ENCODE measurements around the gene SAXO1.
"Not testable (repeated sequence)": the region's sequence is repeated elsewhere in the genome, so short reads cannot be mapped to it uniquely, and the experiment has no call there.

The SAXO1 gene

DNA sequence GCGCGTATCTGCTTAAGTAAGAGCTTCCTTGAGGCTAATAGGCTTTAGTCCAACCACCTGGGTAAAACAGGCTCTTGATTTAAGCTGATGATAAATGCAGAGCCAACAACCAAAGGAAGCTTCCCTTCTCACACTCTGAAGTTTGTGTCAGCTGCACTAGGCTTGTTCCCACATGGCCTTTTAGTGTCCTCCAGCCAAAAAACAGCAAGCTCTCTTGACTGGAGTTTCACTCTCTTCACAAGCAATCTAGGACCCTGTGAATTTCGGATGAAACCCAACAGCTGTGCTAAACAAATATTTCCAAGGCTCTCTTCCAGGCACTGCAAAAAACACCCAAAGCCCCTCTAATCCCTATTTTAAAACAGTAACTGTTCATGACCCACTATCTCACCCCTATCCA, 63.9 kb downstream of the SAXO1 start:
- DNase-seq, result no peak

DNA sequence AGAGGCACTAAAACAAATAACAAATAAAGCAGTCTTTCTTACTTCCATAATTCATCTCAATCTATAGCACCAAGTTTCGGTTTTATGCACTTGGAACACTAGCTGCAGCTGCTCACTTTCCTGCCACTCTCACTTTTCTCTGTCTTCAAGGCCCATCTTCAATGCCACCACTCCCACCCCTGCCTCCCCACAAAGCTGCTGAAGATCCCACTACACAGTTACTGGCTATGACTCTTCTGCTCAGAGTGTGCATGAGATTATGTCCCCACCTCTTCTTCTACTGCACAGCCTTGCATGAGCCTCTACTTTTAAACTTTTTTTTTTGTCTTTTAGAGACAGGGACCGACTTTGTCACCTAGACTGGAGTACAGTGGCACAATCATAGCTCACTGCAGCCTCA, 77.4 kb downstream of the SAXO1 start:
- DNase-seq, result no peak

DNA sequence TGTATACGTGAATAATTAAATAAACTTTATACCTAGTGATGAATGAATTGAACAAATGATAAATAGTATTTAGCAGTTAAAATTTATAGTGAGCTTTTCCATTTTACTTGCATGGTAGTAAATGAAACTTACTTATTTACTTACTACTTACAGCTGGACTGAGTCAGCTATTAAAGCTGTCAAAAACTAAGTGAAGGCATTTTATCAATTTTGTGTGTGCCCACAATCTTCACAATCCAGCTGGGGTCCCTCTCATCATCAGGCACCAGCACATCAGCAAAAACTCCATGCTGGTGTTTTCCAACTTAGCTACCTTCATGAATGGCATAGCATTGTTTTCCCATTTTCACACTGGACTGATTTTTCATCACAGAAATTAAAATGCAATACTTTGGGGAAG, 81.1 kb downstream of the SAXO1 start:
- no peak for DNase-seq

DNA sequence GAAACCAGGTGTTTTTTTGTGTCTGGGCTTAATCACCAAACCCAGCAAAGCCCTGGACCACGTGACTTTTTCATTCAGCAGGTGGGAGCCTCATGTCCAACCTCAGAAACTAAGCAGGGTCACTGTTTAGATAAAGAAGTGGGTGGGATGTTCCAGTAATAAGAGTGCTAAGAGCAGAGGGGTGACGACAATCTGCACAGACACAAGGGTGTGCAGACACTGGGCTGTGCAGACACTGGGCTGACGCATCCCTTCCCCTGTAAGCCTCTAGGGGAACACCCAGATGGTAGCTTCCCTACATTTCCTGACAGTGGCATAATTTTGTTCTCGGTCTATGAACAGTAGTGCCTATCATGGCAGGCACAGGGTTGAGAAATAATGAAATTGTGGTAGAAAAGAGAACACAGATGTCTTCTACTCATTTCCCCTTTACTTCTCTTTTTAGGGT, 85.1 kb downstream of the SAXO1 start:
- no peak for DNase-seq

DNA sequence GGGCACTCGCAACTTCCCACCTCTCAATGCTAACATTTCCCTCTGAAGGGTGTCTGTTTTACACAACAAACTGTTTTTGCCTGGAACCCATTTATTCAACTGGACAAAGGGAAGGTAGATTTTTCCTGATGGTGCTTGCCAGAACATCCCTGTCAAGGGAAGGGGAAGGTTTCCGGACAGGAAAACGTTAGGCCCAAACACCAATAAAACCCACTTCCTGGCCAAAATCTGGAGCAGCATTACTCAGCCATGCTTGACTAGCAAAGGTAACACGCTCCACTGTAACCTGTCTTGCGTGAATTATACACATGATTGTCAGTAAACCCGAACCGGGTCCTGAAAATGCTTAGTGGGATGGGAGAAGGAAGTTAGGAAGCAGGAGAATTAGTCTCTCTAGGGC, 90.2 kb downstream of the SAXO1 start:
- no peak for DNase-seq

DNA sequence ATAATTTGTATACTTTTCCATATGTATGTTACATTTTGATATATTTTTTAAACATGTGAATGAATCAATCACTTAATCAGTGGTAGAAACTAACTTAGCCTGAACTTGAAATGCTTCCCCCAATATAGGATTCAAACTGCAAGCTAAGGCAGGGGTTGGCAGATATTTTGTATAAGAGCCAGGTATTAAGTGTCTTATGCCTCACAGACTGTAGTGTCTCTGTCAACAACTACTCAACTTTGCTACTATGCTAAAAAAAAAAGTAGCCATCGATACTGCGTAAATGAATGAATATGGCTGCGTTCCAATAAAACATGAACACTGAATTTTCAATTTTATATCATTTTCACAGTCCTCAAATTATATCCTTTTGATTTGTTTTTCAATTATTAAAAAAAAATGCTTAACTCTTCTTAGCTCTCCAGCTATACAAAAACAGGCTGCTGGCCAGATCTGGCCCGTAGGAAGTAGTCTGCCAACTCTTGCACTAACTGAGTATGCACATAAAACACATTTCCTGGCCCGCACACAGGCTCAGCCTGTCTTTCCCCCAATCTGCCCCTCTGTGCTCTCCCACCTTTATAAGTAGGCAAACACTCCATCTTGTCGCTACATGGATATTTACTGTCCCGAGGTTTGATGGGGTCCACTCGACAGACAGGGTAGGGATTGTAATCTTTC, 91.8 kb downstream of the SAXO1 start:
- no peak for DNase-seq

DNA sequence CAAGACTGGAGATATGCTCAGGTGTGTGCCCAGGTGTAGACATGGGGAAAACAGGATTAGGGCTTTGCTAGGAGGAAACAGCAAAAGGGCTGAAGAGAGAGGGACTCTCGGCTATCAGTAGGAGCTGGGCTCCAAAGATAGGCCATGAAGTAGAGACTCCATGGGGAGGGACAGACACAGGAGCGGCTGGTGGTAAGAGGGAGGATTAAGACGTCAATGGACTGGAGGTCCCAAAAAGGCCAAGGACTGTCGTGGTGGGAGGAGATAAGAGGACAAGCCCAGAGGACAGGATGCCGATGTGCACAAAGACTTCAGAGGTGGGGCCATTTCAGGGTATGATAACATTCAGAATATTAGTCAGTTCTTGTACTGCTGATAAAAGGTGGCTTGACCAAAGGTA, 93.1 kb downstream of the SAXO1 start:
- no peak for DNase-seq

DNA sequence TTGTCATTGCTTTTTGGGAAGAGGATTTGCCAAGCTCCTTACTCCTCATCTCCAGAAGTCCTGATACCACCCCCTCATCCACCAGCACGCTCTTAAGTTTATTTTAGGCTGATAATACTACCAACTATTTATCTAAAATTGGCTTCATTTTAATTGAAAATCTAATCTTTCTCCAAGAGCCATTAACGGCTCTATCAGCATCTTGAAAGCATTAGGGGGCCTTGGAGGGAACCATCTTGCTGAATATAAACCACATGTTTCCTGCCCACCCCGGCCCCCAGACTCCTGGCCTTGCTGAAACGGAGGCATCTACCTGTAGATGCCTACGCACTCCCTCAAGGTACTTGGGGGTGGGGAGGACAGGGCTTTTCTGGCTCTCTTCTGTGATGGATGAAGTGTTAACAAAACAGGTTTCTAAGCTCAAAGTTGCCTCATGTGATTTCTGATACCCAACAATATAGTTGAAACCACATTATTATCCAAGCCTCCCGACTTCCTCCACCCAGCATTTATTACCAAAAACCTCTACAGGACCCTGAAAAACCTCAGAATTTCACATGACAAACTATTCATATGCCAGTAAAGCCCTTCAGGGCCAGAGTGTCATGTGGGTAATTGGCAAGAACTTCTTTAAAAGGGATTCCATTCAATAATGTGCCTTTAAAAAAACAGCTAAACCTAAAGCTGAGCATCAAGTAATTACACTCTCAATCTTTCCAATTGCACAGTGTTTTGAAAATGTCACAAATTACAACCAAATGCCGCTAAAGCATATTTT, 96.7 kb downstream of the SAXO1 start:
- no peak for DNase-seq

DNA sequence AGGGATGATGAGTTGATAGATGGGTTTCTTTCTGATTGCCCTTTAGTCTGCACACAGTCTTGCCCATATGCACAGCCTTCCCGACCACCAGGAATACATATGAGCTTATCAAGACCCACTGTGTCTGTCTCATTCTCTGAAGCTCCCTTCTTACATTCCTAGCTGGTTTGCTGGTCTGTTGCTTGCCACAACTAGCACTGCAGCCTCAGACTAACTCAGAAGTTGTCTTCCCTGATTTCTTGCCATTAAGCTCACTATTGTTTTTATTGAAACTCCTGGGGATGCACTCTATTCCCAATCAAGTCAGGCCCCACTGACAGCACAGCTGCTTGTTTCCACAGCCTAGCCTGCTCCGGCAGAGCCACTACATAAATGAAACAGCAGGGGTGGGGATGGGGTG, 97.5 kb downstream of the SAXO1 start:
- no peak for DNase-seq

DNA sequence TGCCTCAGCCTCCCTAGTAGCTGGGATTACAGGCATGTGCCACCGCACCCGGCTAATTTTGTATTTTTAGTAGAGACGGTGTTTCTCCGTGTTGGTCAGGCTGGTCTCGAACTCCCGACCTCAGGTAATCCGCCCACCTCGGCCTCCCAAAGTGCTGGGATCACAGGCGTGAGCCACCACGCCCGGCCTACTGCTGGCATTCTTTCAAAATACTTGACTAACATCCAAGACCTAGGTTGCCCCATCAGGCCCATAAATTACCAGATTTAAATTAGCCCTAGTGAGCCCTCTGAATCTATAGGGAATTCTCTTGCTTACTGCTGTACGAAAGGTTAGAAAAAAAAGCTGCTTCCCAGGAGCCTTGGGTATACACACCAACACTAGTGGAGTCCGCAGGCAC, 102.4 kb downstream of the SAXO1 start:
- DNase-seq, result not testable (repeated sequence)

DNA sequence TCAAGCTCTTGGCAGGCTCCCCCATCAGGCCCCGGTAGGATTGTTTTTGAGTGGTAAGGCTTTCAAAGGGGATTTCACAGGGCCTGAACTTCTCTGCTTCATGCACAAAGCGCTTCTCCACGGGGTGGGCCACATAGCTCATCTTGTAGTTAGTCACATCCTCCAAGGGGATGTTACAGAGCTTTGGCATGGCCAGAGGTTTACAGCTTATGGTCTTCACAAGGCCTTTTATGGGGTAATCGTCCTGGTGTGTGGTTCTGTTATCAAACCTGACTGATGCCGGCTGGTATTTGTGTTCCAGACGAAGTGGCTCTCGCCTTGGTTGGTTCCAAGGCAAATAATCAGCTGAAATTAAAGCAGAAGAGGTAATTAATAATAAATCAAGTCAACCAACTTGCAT, 104.3 kb downstream of the SAXO1 start:
- DNase-seq, result no peak

DNA sequence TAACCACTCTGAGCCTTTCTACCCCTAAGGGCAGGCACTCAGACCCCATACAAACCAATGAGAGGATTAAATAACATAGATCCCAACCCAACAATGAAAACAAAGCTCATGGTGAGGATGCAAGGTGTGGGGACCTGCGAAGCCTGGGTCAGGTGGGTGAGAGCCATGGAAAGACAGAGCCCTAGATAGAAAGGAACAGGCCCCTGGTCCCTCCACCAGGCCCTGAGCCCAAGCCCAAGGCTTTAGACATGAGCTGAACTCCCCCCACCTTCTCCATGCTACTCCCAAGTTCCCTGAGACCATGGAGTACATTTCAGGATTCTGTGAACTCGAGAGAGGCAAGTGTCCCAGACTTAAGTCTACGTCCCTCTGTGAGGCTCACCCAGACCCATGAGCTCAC, 106.5 kb downstream of the SAXO1 start:
- DNase-seq, result no peak

DNA sequence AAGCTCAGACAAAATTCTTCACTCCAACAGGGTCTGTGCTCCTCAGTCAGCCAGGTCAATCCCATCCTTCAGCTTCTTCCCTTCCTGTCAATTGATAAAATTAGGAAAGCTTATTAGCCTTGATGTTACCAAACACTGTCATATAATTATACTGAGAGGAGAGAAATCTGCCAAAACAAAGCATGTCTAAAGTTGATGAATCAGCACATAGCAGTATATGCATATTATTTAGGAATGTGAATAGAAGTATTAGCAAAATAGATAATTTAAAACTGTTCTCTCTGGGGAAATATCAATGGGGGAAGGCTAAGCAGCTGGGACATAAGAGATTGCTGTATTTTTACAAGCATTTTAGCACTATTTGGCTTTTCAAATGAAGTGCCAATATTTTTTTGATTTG, 107.1 kb downstream of the SAXO1 start:
- DNase-seq, result no peak

DNA sequence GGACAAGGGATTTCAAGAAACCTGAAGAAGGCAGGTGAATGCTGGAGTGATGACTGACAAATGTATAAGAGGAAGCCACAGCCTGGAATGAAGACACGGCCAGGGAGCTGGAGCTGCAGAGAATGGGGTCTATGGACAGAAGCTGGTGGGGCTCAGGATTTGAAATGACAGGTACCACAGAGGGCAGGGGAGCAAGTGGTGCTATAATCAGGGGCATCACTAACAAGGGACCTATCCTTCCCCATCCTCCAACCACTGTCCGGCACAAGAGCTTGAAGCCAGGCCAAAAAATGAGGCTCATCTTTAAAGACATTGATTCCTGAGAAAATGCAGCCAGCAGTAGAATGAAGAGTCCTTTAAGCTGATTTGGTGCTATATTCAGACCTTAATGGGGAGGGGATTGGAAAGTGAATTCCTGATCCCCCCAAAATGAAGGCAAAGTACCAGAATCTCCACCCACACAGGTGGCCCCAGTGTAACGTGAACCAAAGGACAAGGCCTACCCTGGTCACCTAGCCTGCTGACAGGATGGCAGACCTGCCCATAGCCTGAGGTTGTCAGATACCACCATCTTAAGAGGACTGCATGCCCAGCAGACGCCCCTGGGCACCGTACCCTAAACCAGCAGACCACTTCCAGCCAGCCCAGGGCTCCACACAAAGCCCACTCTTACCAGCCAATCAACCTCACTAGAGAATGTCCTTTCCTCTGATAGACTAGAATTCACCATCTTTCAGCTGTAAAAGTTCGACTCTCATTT, 109.2 kb downstream of the SAXO1 start:
- DNase-seq, result no peak

DNA sequence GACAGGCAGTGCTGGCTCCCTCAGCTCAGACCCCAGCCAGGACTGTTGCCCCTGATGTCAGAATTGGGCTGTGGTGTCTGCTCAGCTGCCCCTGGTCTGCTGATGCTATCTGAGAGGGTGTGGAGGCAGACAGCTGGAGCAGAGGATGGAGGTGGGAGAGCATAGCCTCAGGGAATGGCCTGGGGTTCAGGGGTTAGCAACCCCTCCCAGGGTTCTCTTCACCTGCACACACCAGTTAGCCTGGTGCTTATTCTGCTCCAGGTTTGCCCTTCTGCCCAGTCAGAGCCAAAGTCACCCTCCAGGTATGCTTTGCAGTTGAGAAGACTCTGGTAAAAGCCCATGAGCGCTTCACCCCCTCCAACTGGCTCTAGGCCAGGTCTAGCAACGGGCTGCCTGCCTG, 109.8 kb downstream of the SAXO1 start:
- no peak for DNase-seq

DNA sequence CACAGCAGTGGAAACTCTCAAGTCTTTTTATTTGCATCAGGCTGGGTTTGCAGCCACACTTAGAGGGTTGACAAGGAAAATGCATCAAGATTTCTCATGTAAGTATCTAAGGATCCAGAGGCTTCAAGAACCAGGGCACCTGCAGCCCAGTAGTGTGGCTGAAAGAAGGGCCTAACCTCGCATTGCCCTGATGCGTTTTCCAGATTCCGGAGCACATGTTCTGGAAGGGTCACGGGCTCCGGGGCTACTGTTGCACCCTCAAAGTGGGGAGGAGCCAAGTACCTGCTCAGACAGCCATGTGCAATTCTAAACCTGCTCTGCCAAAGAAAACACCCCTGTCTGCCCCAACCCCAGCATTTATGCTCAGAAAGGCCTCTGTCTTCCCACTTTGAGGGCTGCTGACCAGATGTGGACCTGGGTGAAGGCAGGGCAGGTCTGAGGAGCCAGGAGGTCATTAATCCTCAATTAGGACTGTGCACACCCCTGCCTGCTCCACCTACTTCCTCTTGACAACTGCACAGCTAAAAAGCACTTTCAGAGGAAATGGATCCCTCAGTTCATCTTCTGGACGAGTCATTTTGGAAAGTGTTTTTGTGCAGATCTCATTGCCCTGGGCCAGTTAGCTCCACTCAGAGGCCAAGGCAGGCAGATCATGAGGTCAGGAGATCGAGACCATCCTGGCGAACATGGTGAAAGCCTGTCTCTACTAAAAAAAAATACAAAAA, 110.7 kb downstream of the SAXO1 start:
- no peak for DNase-seq

DNA sequence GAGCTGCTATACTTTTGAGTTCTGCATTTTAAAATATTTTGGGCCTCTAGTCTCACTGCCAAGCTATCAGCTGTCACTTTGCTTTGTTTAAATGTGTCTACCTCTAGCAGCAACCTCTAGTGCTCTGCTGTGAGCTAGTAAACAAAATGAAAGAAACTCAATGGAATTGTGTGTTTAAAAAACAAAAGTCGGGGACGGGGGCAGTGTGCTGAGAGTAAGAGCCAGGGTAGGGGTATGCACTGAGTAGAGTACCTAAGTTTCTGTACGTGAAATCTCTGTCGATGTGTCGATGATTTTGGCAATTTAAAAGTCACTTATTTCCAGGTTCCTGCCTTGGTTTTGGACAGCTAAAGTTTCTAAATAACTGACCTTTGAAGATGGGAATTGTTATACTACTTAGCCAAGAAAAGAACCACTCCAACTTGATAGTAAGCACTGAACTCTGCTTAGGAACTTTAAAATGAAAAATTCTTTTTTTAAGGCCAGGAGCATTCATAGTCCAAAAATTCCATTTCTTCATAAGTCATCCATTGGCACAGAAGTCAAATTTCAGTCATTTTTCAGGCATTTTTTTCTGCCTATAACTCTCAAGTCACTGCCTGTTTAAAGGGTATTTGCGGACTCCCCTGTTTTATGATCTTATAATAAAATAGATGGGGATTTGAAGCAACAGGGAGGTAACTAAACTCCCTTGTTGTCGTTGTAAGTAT, 111.5 kb downstream of the SAXO1 start:
- DNase-seq, result no peak

DNA sequence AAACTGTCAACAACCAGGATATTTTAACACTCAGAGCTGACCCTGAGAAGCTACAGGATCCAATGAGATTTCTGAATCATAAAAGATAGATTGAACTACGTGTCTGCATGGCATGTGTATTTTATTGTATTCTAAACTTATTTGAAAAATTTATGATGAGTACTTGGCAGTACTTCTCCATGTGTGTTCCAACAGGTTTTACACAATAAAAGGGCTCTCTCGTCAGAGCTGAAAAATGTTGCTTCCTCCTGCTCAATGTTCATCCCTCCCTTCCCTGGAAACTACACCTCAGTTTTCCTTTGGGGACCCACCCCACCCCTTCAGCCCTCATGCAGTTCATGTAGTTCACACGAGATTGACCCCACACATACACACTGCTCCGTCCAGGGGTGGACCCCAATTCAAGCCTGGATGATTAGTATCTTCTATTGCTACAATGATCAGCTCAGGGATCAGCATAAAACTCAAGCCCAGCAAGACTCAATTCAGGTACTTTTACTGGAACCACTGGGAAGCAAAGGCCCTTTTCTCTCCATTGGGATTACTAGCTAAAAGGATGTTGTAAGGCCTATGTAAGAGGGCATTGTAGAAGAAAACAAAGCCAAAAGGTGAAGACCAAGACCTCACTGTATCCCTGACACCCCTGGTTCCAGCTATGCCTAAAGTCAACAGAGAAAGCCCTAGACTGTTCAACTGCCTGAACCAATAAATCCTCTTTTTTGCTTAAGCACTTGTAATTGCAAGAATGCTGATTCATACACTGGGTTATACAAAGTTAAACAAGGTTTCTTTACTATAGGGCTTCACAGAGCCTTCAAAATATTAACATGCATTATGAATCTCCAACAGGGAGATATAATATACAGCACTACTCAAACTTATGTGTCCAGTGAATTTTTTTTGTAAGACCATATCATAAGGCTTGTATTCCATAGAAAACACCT, 112.6 kb downstream of the SAXO1 start:
- DNase-seq, result no peak

DNA sequence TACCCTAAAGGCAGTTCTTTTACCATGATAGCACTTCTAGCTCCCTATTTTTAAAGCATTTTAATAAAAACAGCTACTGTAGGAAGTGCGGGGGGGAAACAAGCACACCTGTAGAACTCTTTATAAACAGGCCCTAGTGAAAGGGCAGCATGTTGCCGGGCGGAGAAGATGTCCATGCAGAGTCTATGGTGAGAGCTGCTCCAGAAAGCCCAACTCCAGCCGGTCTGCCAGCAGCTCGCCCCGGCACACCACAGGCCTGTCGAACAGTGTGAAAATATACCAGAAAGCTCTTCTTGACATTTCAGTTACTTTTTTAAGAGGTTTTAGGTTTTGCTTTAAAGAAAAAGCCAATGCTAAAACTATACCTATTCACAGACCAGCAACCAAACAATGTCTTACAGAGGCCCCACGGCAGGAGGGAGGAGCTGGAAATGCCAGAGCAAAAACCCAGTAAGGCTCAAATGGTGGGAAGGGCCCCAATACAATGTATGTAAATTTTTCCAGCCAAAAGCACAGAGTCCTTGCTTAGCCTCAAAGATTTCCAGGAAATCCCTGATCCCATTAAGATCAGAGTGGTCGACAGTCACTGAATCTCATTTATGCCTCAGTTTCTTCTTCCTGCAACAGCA, 121.2 kb downstream of the SAXO1 start:
- no peak for DNase-seq

DNA sequence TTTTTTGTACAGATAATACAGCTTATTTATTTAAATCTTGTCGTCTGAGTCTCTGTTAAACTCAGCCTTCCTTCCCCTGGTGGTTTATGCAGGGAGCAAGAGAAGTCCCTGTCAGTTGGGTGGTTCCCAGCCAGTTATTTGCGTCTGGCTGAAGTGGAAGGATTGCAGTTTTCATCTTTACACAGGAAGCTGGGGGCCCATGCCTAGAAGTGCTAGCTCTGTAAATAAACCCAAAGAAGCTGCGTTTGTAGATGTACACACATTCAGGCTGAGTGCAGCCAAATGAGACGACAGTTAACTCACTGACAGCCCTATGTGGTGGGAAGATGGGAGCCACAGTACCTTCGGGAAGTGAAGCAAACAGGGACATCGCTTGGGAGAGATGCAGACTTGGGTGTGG, 122.1 kb downstream of the SAXO1 start:
- DNase-seq, result no peak

DNA sequence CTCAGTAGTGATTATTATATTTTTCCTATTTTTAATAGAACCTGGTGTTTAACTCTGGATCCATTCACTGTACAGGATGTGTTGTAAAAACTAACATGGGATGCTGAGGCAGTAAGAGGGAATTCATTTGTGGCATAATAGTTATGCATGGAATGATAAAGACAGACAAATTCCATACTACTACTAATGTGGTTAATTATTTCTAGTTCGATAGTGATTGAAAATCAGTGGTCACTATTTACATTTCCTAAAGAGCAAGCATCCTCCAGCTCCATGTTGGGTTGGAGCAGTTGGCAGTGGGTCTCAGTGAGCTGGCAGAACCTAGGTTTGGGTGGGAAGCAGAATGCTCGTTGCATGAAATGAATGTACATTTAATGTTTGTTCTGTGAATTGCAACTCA, 122.6 kb downstream of the SAXO1 start:
- no peak for DNase-seq

Data from activated naive CD4-positive, alpha-beta T cell treated with anti-CD3 and anti-CD28 coated beads, Interleukin-2, amount 50 U/mL, for 16 hours (primary cell).